Measurements from ENCODE around the gene CSAG1.
"Not testable (repeated sequence)": the region's sequence is repeated elsewhere in the genome, so short reads cannot be mapped to it uniquely, and the experiment has no call there.

The CSAG1 gene

GRCh38 chrX:152733261-152733975 is at the start of gene CSAG1, which contains the start of gene MAGEA12:
TSS of gene CSAG1 (minus strand) at chrX:152733721. CDS start at chrX:152732460, 1,261 bp downstream.
TSS of gene MAGEA12 (plus strand) at chrX:152733757. CDS start at chrX:152736162, 2,405 bp downstream.
- no peak for TF ChIP-seq CTCF (conservative IDR thresholded peaks at IDR 0.05; ENCODE audit: control insufficient read depth, insufficient read depth, low read depth, low read length)
- no peak for DNase-seq (ENCODE audit: low read depth)
- no peak within 1 kb of the TSS for H3K4me3 ChIP-seq (ENCODE audit: control insufficient read depth, low read depth, low read length)

GRCh38 chrX:152769549-152770289 is 36.2 kb upstream of the CSAG1 start, which contains the start of gene MAGEA6:
TSS of gene MAGEA6 (minus strand) at chrX:152769689. CDS start at chrX:152767650, 2,039 bp downstream.
- DNase-seq (ENCODE audit: low read depth); H3K4me3 ChIP-seq (ENCODE audit: control insufficient read depth, low read depth, low read length): not testable (repeated sequence)

- DNase-seq (ENCODE audit: low read depth); H3K4me3 ChIP-seq (ENCODE audit: control insufficient read depth, low read depth, low read length): not testable (repeated sequence)
Measured at GRCh38 chrX:152766562-152766961, 33.0 kb upstream of the CSAG1 start.

GRCh38 chrX:152761582-152761981 is 28.1 kb upstream of the CSAG1 start:
- not testable (repeated sequence) for DNase-seq (ENCODE audit: low read depth); H3K4me3 ChIP-seq (ENCODE audit: control insufficient read depth, low read depth, low read length)

- not testable (repeated sequence) for H3K4me3 ChIP-seq (ENCODE audit: control insufficient read depth, low read depth, low read length); DNase-seq (ENCODE audit: low read depth)
Measured at GRCh38 chrX:152759544-152759943, 26.0 kb upstream of the CSAG1 start.

- H3K4me3 ChIP-seq (ENCODE audit: control insufficient read depth, low read depth, low read length); DNase-seq (ENCODE audit: low read depth): not testable (repeated sequence)
Measured at GRCh38 chrX:152758918-152759317, 25.4 kb upstream of the CSAG1 start, which contains the start of gene CSAG3. TSS of gene CSAG3 (plus strand) at chrX:152759218.

- H3K4me3 ChIP-seq (ENCODE audit: control insufficient read depth, low read depth, low read length); DNase-seq (ENCODE audit: low read depth): not testable (repeated sequence)
Measured at GRCh38 chrX:152754871-152755270, 21.4 kb upstream of the CSAG1 start.

- not testable (repeated sequence) for H3K4me3 ChIP-seq (ENCODE audit: control insufficient read depth, low read depth, low read length); DNase-seq (ENCODE audit: low read depth)
Measured at GRCh38 chrX:152753686-152754650, 20.4 kb upstream of the CSAG1 start, which contains the start of gene MAGEA2. TSS of gene MAGEA2 (minus strand) at chrX:152753842. CDS start at chrX:152751363, 2,479 bp downstream.

GRCh38 chrX:152738560-152738959 is 5.0 kb upstream of the CSAG1 start:
- TF ChIP-seq CTCF (conservative IDR thresholded peaks at IDR 0.05; ENCODE audit: control insufficient read depth, insufficient read depth, low read depth, low read length), result no peak
- H3K4me3 ChIP-seq (ENCODE audit: control insufficient read depth, low read depth, low read length), result no peak overlapping the region
- no peak for DNase-seq (ENCODE audit: low read depth)

- DNase-seq (ENCODE audit: low read depth); H3K4me3 ChIP-seq (ENCODE audit: control insufficient read depth, low read depth, low read length): not testable (repeated sequence)
Measured at GRCh38 chrX:152736528-152736927, 3.0 kb upstream of the CSAG1 start.

Measured in fibroblast of mammary gland (primary cell).